ENCODE results near the gene FAM228A.

FAM228A gene

GRCh38 chr2:24214880-24215279 lies 40.0 kb downstream of the FAM228A start:
- DNase-seq, result no peak

GRCh38 chr2:24220554-24221291 lies 45.9 kb downstream of the FAM228A start:
- no peaks in the 10 kb centered on the region for H3K27me3 ChIP-seq (replicated peaks; ENCODE audit: control insufficient read depth, insufficient read depth, low read length, poor library complexity, severe bottlenecking)
- no peaks in the 10 kb centered on the region for H3K4me1 ChIP-seq (ENCODE audit: control insufficient read depth, insufficient read depth, low read length, poor library complexity, severe bottlenecking)
- no peaks in the 10 kb centered on the region for H3K9me3 ChIP-seq (ENCODE audit: control insufficient read depth, low read length)
- H3K4me3 ChIP-seq (ENCODE audit: insufficient read depth, low read depth, low read length, poor library complexity, severe bottlenecking), result no peak overlapping the region
- no peak overlapping the region for H3K27ac ChIP-seq (ENCODE audit: insufficient read depth, low read length, poor library complexity, severe bottlenecking)
- no peak for DNase-seq
- H3K36me3 ChIP-seq (ENCODE audit: control insufficient read depth, insufficient read depth, low read length), result peaks cover 52% of the 10 kb centered on the region

More at GRCh38 chr2:24214880-24215279, 40.0 kb downstream of the FAM228A start:
- no peaks in the 10 kb centered on the region for H3K4me1 ChIP-seq (ENCODE audit: control insufficient read depth, insufficient read depth, low read length, poor library complexity, severe bottlenecking)
- H3K4me3 ChIP-seq (ENCODE audit: insufficient read depth, low read depth, low read length, poor library complexity, severe bottlenecking), result no peak overlapping the region
- H3K27ac ChIP-seq (ENCODE audit: insufficient read depth, low read length, poor library complexity, severe bottlenecking), result no peak overlapping the region
- H3K36me3 ChIP-seq (ENCODE audit: control insufficient read depth, insufficient read depth, low read length), result peaks cover 67% of the 10 kb centered on the region
- H3K9me3 ChIP-seq (ENCODE audit: control insufficient read depth, low read length), result no peaks in the 10 kb centered on the region
- H3K27me3 ChIP-seq (replicated peaks; ENCODE audit: control insufficient read depth, insufficient read depth, low read length, poor library complexity, severe bottlenecking), result no peaks in the 10 kb centered on the region

GRCh38 chr2:24221343-24222050 lies 46.6 kb downstream of the FAM228A start:
- Histone ChIP-seq H3K27ac (ENCODE audit: insufficient read depth, low read length, poor library complexity, severe bottlenecking) (no peak overlapping the region), H3K4me1 (ENCODE audit: control insufficient read depth, insufficient read depth, low read length, poor library complexity, severe bottlenecking) (no peaks in the 10 kb centered on the region), H3K9me3 (ENCODE audit: control insufficient read depth, low read length) (no peaks in the 10 kb centered on the region), H3K27me3 (replicated peaks; ENCODE audit: control insufficient read depth, insufficient read depth, low read length, poor library complexity, severe bottlenecking) (no peaks in the 10 kb centered on the region), H3K36me3 (ENCODE audit: control insufficient read depth, insufficient read depth, low read length) (peaks cover 53% of the 10 kb centered on the region), H3K4me3 (ENCODE audit: insufficient read depth, low read depth, low read length, poor library complexity, severe bottlenecking) (no peak overlapping the region)
- no peak for DNase-seq

- no peaks in the 10 kb centered on the region for H3K4me1 ChIP-seq (ENCODE audit: control insufficient read depth, insufficient read depth, low read length, poor library complexity, severe bottlenecking)
- H3K9me3 ChIP-seq (ENCODE audit: control insufficient read depth, low read length), result no peaks in the 10 kb centered on the region
- H3K27ac ChIP-seq (ENCODE audit: insufficient read depth, low read length, poor library complexity, severe bottlenecking), result no peak overlapping the region
- no peaks in the 10 kb centered on the region for H3K27me3 ChIP-seq (replicated peaks; ENCODE audit: control insufficient read depth, insufficient read depth, low read length, poor library complexity, severe bottlenecking)
- H3K4me3 ChIP-seq (ENCODE audit: insufficient read depth, low read depth, low read length, poor library complexity, severe bottlenecking), result no peak overlapping the region
- peaks cover 44% of the 10 kb centered on the region for H3K36me3 ChIP-seq (ENCODE audit: control insufficient read depth, insufficient read depth, low read length)
- DNase-seq, result no peak
Observed at GRCh38 chr2:24222946-24223345, 48.1 kb downstream of the FAM228A start.

GRCh38 chr2:24225499-24226242 lies 50.8 kb downstream of the FAM228A start:
- peaks cover 20% of the 10 kb centered on the region for H3K36me3 ChIP-seq (ENCODE audit: control insufficient read depth, insufficient read depth, low read length)
- no peaks in the 10 kb centered on the region for H3K9me3 ChIP-seq (ENCODE audit: control insufficient read depth, low read length)
- DNase-seq, result no peak
- H3K4me3 ChIP-seq (ENCODE audit: insufficient read depth, low read depth, low read length, poor library complexity, severe bottlenecking), result no peak overlapping the region
- H3K4me1 ChIP-seq (ENCODE audit: control insufficient read depth, insufficient read depth, low read length, poor library complexity, severe bottlenecking), result no peaks in the 10 kb centered on the region
- H3K27ac ChIP-seq (ENCODE audit: insufficient read depth, low read length, poor library complexity, severe bottlenecking), result no peak overlapping the region
- H3K27me3 ChIP-seq (replicated peaks; ENCODE audit: control insufficient read depth, insufficient read depth, low read length, poor library complexity, severe bottlenecking), result no peaks in the 10 kb centered on the region

GRCh38 chr2:24228470-24228869 lies 53.6 kb downstream of the FAM228A start:
- DNase-seq, result no peak
- Histone ChIP-seq H3K4me1 (ENCODE audit: control insufficient read depth, insufficient read depth, low read length, poor library complexity, severe bottlenecking) (no peaks in the 10 kb centered on the region), H3K27me3 (replicated peaks; ENCODE audit: control insufficient read depth, insufficient read depth, low read length, poor library complexity, severe bottlenecking) (no peaks in the 10 kb centered on the region), H3K9me3 (ENCODE audit: control insufficient read depth, low read length) (no peaks in the 10 kb centered on the region), H3K27ac (ENCODE audit: insufficient read depth, low read length, poor library complexity, severe bottlenecking) (no peak overlapping the region), H3K36me3 (ENCODE audit: control insufficient read depth, insufficient read depth, low read length) (peaks cover 14% of the 10 kb centered on the region), H3K4me3 (ENCODE audit: insufficient read depth, low read depth, low read length, poor library complexity, severe bottlenecking) (no peak overlapping the region)

- no peaks in the 10 kb centered on the region for H3K27me3 ChIP-seq (replicated peaks; ENCODE audit: control insufficient read depth, insufficient read depth, low read length, poor library complexity, severe bottlenecking)
- no peaks in the 10 kb centered on the region for H3K9me3 ChIP-seq (ENCODE audit: control insufficient read depth, low read length)
- no peaks in the 10 kb centered on the region for H3K4me1 ChIP-seq (ENCODE audit: control insufficient read depth, insufficient read depth, low read length, poor library complexity, severe bottlenecking)
- DNase-seq, result no peak
- peaks cover 5% of the 10 kb centered on the region for H3K36me3 ChIP-seq (ENCODE audit: control insufficient read depth, insufficient read depth, low read length)
- no peak overlapping the region for H3K4me3 ChIP-seq (ENCODE audit: insufficient read depth, low read depth, low read length, poor library complexity, severe bottlenecking)
- no peak overlapping the region for H3K27ac ChIP-seq (ENCODE audit: insufficient read depth, low read length, poor library complexity, severe bottlenecking)
Observed at GRCh38 chr2:24231461-24231881, 56.6 kb downstream of the FAM228A start.

- Histone ChIP-seq H3K4me3 (ENCODE audit: insufficient read depth, low read depth, low read length, poor library complexity, severe bottlenecking) (no peak overlapping the region), H3K27ac (ENCODE audit: insufficient read depth, low read length, poor library complexity, severe bottlenecking) (no peak overlapping the region), H3K27me3 (replicated peaks; ENCODE audit: control insufficient read depth, insufficient read depth, low read length, poor library complexity, severe bottlenecking) (no peaks in the 10 kb centered on the region), H3K36me3 (ENCODE audit: control insufficient read depth, insufficient read depth, low read length) (peaks cover 5% of the 10 kb centered on the region), H3K9me3 (ENCODE audit: control insufficient read depth, low read length) (no peaks in the 10 kb centered on the region), H3K4me1 (ENCODE audit: control insufficient read depth, insufficient read depth, low read length, poor library complexity, severe bottlenecking) (no peaks in the 10 kb centered on the region)
- DNase-seq, result no peak
Observed at GRCh38 chr2:24233321-24233720, 58.5 kb downstream of the FAM228A start.

- Histone ChIP-seq H3K4me3 (ENCODE audit: insufficient read depth, low read depth, low read length, poor library complexity, severe bottlenecking) (no peak overlapping the region), H3K27me3 (replicated peaks; ENCODE audit: control insufficient read depth, insufficient read depth, low read length, poor library complexity, severe bottlenecking) (no peaks in the 10 kb centered on the region), H3K4me1 (ENCODE audit: control insufficient read depth, insufficient read depth, low read length, poor library complexity, severe bottlenecking) (no peaks in the 10 kb centered on the region), H3K27ac (ENCODE audit: insufficient read depth, low read length, poor library complexity, severe bottlenecking) (no peak overlapping the region), H3K36me3 (ENCODE audit: control insufficient read depth, insufficient read depth, low read length) (peaks cover 5% of the 10 kb centered on the region), H3K9me3 (ENCODE audit: control insufficient read depth, low read length) (no peaks in the 10 kb centered on the region)
- DNase-seq, result no peak
Observed at GRCh38 chr2:24237313-24237712, 62.5 kb downstream of the FAM228A start.

GRCh38 chr2:24238158-24238557 lies 63.3 kb downstream of the FAM228A start:
- Histone ChIP-seq H3K27me3 (replicated peaks; ENCODE audit: control insufficient read depth, insufficient read depth, low read length, poor library complexity, severe bottlenecking) (no peaks in the 10 kb centered on the region), H3K36me3 (ENCODE audit: control insufficient read depth, insufficient read depth, low read length) (peaks cover 12% of the 10 kb centered on the region), H3K27ac (ENCODE audit: insufficient read depth, low read length, poor library complexity, severe bottlenecking) (no peak overlapping the region), H3K4me1 (ENCODE audit: control insufficient read depth, insufficient read depth, low read length, poor library complexity, severe bottlenecking) (no peaks in the 10 kb centered on the region), H3K4me3 (ENCODE audit: insufficient read depth, low read depth, low read length, poor library complexity, severe bottlenecking) (no peak overlapping the region), H3K9me3 (ENCODE audit: control insufficient read depth, low read length) (no peaks in the 10 kb centered on the region)
- no peak for DNase-seq
